Right ventricle myocardium inferior (tissue), 1 donor: ENCODE data around the gene PLK2. TPM values are rescaled to one million over a fixed set of nuclear protein-coding genes. Genes with fewer than 3 reads are reported as not detected.

Experiments used
- ATAC-seq: fragments of 200-7000 bp; cut with Tn5 transposase; one replicate; pipeline ENCODE4 v1.9.1; 2020; ENCODE audit warnings: mild to moderate bottlenecking, moderate library complexity
- DNase-seq: peaks from one replicate; pipeline ENCODE4 v3.0.0; 2021; ENCODE audit errors: missing footprints
- intact Hi-C: fragments of 100-400 bp; cut with DNase I; formaldehyde crosslinking; loops from one replicate; pipeline ENCODE4 v1.11.0; 2022
- total RNA-seq: library from RNA; stranded (reverse); fragmentation: NEBNext Ultra II Directional; extraction: Animal tissue kit (Norgen Biotek cat#: 25700); gene quantifications from one replicate; pipeline ENCODE4 v1.2.1, GENCODE V29; 2021
- donor health status: DM: no; HTN: yes; CAD: no; lungs with severe emphysema.

Gene PLK2
- total RNA-seq, 1 donor from 2014 or later: 66.4 TPM

DNA sequence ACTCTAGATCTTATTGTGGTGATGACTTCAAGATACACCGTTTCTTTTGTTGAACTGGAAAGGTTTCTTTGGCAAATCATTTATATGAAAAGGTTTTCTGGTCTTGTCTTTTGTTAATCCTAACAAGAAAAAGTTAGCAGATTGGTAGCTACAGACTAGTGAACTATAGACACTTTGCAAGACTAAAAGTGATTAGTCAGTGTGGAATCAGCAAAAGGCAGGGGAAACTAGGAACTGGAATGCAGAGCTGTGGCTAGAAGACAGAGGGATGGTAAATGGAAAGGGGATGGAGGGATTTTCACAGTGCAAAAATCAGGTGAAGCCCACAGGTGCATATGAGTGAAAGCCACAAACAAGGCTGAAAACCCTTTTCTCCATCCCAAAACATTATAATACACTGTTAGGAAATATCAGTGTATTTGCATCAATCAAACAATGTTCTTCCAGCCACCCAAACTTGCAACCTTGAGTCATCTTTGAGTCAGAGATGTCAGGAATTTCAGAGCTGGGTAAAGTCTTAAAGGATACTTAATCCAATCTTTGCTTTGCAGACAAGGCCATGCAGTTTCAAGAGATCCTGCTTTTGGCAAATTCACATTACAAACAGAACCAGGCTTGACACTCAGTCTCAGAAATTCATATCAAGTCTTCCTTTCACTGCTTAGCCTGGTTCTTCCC is 52.7 kb downstream of the PLK2 start:
- intact Hi-C loops: no loop called here

DNA sequence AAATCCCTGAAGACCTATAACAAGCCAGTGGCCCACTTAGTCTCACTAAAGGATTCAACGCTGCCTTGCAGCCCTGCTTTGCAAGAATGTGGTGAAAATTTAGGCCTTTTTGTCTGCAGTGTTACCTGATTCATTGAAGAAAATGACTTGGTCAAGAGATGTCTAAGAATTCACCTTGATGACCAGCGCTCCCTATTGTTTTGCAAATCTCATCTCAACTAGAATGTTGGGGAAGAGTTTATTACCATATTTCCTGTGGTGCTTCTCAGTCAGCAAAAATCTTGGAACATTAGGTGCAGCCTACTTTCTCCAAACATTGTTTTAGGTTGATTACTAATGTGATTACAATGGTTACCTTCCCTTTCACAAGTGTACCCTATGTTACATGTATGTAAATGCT is 53.5 kb downstream of the PLK2 start:
- ATAC-seq (no peak), DNase-seq (no peak)
- intact Hi-C loops: no loop called here

More for the DNA sequence above, 52.7 kb downstream of the PLK2 start:
- ATAC-seq (no peak), DNase-seq (no peak)

- ATAC-seq (no peak), DNase-seq (no peak)
- intact Hi-C loops: no loop called here
These were observed 54.7 kb downstream of the PLK2 start for GRCh38 chr5:58405175-58405574.

DNA sequence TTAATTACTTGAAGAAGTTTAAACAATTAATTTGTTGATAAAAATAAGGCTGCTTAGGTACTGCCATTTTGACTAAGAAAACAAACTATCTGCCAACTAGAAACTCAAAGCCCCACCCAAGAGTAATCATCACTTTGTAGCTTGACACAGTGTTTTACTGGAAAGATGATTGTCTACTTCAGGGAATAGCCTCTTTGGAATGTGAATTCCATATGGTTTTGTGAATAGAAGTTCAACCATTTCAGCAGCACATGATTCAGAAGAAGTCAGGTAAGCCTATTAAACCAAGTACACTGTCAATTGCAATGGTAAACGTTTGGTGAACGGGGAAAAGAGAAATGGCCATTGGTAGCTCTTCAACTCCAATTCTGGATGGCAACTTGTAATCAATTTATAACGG is 55.2 kb downstream of the PLK2 start:
- intact Hi-C loops: no loop called here
- ATAC-seq (no peak), DNase-seq (no peak)

Other genes starting within 250 kb of the PLK2 start
- 0.92 TPM for gene GAPT, start 31.3 kb upstream of the PLK2 start, total RNA-seq
- 0.92 TPM for gene RAB3C, start 123.0 kb upstream of the PLK2 start, total RNA-seq